ENCODE results near the gene AP4E1. TPM values are rescaled to one million over a fixed set of nuclear protein-coding genes. Genes with fewer than 3 reads are reported as not detected.

The AP4E1 gene
- polyA plus RNA-seq, 1 donor (not counting 4 experiments of a cell fraction or from before 2014, with no cell fraction given): 7.9 TPM

GRCh38 chr15:50977162-50977561 lies 68.7 kb downstream of the AP4E1 start:
- Histone ChIP-seq H3K4me3 (ENCODE audit: control insufficient read depth in 2 of 3, extremely low read depth in 1 of 3, insufficient read depth in 2 of 3, low read depth in 1 of 3, low read length in 3 of 3) (no peak overlapping the region), H3K36me3 (ENCODE audit: control insufficient read depth in 2 of 2, extremely low read depth in 1 of 2, insufficient read depth in 2 of 2, low read length in 2 of 2) (peaks cover 2 to 4% of the 10 kb centered on the region in 2 experiments), H3K27ac (ENCODE audit: control insufficient read depth, insufficient read depth, low read length) (no peak overlapping the region), H3K9me1 (ENCODE audit: control insufficient read depth, extremely low read depth, insufficient read depth, low read length) (no peaks in the 10 kb centered on the region), H4K20me1 (ENCODE audit: control insufficient read depth, extremely low read depth, insufficient read depth, low read length) (no peaks in the 10 kb centered on the region), H3K9ac (ENCODE audit: control insufficient read depth, extremely low read depth, insufficient read depth, low read length) (no peak overlapping the region), H3K79me2 (ENCODE audit: control insufficient read depth, insufficient read depth, low read length) (no peaks in the 10 kb centered on the region), H3K4me1 (ENCODE audit: control insufficient read depth, extremely low read depth, insufficient read depth, low read length) (no peaks in the 10 kb centered on the region), H3K4me2 (ENCODE audit: control insufficient read depth, extremely low read depth, insufficient read depth, low read depth, low read length) (no peak overlapping the region), H2AFZ (ENCODE audit: control insufficient read depth, low read length) (no peak overlapping the region), H3K9me3 (ENCODE audit: control insufficient read depth, low read depth, low read length) (no peaks in the 10 kb centered on the region), H3K27me3 (ENCODE audit: control insufficient read depth, extremely low read depth, insufficient read depth, low read length) (no peaks in the 10 kb centered on the region)
- FAIRE-seq: no peak
- DNase-seq (ENCODE audit: low read depth, low spot score): no peak
- no peak for TF ChIP-seq EZH2 (IDR thresholded peaks at IDR 0.05; ENCODE audit: low read length)
- no peak for TF ChIP-seq CTCF (optimal IDR thresholded peaks at IDR 0.05 in 1 of 3, IDR thresholded peaks at IDR 0.05 in 1 of 3, conservative IDR thresholded peaks at IDR 0.05 in 1 of 3; ENCODE audit: extremely low read depth in 1 of 3, insufficient read depth in 2 of 3, low read length in 3 of 3)
- dilution Hi-C loops (cut with MboI; ENCODE audit: extremely low pct_ligation_motif_present, low sequenced_read_pairs): no loop called here

- Histone ChIP-seq H3K4me2 (ENCODE audit: control insufficient read depth, extremely low read depth, insufficient read depth, low read depth, low read length) (no peak overlapping the region), H4K20me1 (ENCODE audit: control insufficient read depth, extremely low read depth, insufficient read depth, low read length) (no peaks in the 10 kb centered on the region), H3K4me1 (ENCODE audit: control insufficient read depth, extremely low read depth, insufficient read depth, low read length) (no peaks in the 10 kb centered on the region), H3K27ac (ENCODE audit: control insufficient read depth, insufficient read depth, low read length) (no peak overlapping the region), H3K27me3 (ENCODE audit: control insufficient read depth, extremely low read depth, insufficient read depth, low read length) (no peaks in the 10 kb centered on the region), H3K9me3 (ENCODE audit: control insufficient read depth, low read depth, low read length) (no peaks in the 10 kb centered on the region), H3K9me1 (ENCODE audit: control insufficient read depth, extremely low read depth, insufficient read depth, low read length) (no peaks in the 10 kb centered on the region), H3K36me3 (ENCODE audit: control insufficient read depth in 2 of 2, extremely low read depth in 1 of 2, insufficient read depth in 2 of 2, low read length in 2 of 2) (peaks cover 2% of the 10 kb centered on the region in 2 experiments), H2AFZ (ENCODE audit: control insufficient read depth, low read length) (no peak overlapping the region), H3K79me2 (ENCODE audit: control insufficient read depth, insufficient read depth, low read length) (no peaks in the 10 kb centered on the region), H3K9ac (ENCODE audit: control insufficient read depth, extremely low read depth, insufficient read depth, low read length) (no peak overlapping the region), H3K4me3 (ENCODE audit: control insufficient read depth in 2 of 3, extremely low read depth in 1 of 3, insufficient read depth in 2 of 3, low read depth in 1 of 3, low read length in 3 of 3) (no peak overlapping the region)
- FAIRE-seq: no peak
- DNase-seq (ENCODE audit: low read depth, low spot score): no peak
- dilution Hi-C loops (cut with MboI; ENCODE audit: extremely low pct_ligation_motif_present, low sequenced_read_pairs): no loop called here
- TF ChIP-seq CTCF (optimal IDR thresholded peaks at IDR 0.05 in 1 of 3, IDR thresholded peaks at IDR 0.05 in 1 of 3, conservative IDR thresholded peaks at IDR 0.05 in 1 of 3; ENCODE audit: extremely low read depth in 1 of 3, insufficient read depth in 2 of 3, low read length in 3 of 3): no peak
- TF ChIP-seq EZH2 (IDR thresholded peaks at IDR 0.05; ENCODE audit: low read length): no peak
Observed at GRCh38 chr15:50978580-50978979, 70.1 kb downstream of the AP4E1 start.

Data from keratinocyte (primary cell).